Measurements from ENCODE around the gene LRRC4B.
A peak's percentile ranks its signal among the peaks of the same experiment; 100 is the strongest.
"Not testable (repeated sequence)": the region's sequence is repeated elsewhere in the genome, so short reads cannot be mapped to it uniquely, and the experiment has no call there.

The LRRC4B gene

GRCh38 chr19:50528052-50528451, 40.2 kb downstream of the LRRC4B start:
- H3K4me3 Mint-ChIP-seq; H3K27ac Mint-ChIP-seq; H3K4me1 Mint-ChIP-seq; H3K36me3 Mint-ChIP-seq; H3K9me3 Mint-ChIP-seq; DNase-seq (ENCODE audit: low spot score in 2 of 2); ATAC-seq: not testable (repeated sequence)

GRCh38 chr19:50522881-50523280, 45.4 kb downstream of the LRRC4B start:
- ATAC-seq (no peak), DNase-seq (ENCODE audit: low spot score in 2 of 2) (no peak)
- no peaks in the 10 kb centered on the region for H3K9me3 Mint-ChIP-seq
- H3K4me3 Mint-ChIP-seq, result no peak overlapping the region
- no peaks in the 10 kb centered on the region for H3K4me1 Mint-ChIP-seq
- H3K36me3 Mint-ChIP-seq, result no peaks in the 10 kb centered on the region
- H3K27ac Mint-ChIP-seq, result no peak overlapping the region

- no peaks in the 10 kb centered on the region for H3K36me3 Mint-ChIP-seq
- DNase-seq (ENCODE audit: low spot score in 2 of 2) (no peak), ATAC-seq (no peak)
- H3K9me3 Mint-ChIP-seq, result no peaks in the 10 kb centered on the region
- no peak overlapping the region for H3K4me3 Mint-ChIP-seq
- H3K4me1 Mint-ChIP-seq, result no peaks in the 10 kb centered on the region
- H3K27ac Mint-ChIP-seq, result no peak overlapping the region
Measured at GRCh38 chr19:50520822-50521465, 47.3 kb downstream of the LRRC4B start.

- DNase-seq (ENCODE audit: low spot score in 2 of 2), result no peak
- Mint-ChIP-seq H3K27ac (no peak overlapping the region), H3K9me3 (no peaks in the 10 kb centered on the region), H3K4me1 (no peaks in the 10 kb centered on the region), H3K4me3 (no peak overlapping the region), H3K36me3 (peaks cover 5% of the 10 kb centered on the region)
- no peak for ATAC-seq
Measured at GRCh38 chr19:50519006-50519575, 49.1 kb downstream of the LRRC4B start.

GRCh38 chr19:50518091-50519005, 49.9 kb downstream of the LRRC4B start:
- peaks cover 8% of the 10 kb centered on the region for H3K36me3 Mint-ChIP-seq
- no peak overlapping the region for H3K27ac Mint-ChIP-seq
- ATAC-seq (no peak), DNase-seq (ENCODE audit: low spot score in 2 of 2) (no peak)
- H3K9me3 Mint-ChIP-seq, result no peaks in the 10 kb centered on the region
- H3K4me1 Mint-ChIP-seq, result peaks cover under 1% of the 10 kb centered on the region
- no peak overlapping the region for H3K4me3 Mint-ChIP-seq

- ATAC-seq (no peak), DNase-seq (ENCODE audit: low spot score in 2 of 2) (no peak)
- Mint-ChIP-seq H3K27ac (no peak overlapping the region), H3K4me3 (no peak overlapping the region), H3K9me3 (no peaks in the 10 kb centered on the region), H3K36me3 (peaks cover 14% of the 10 kb centered on the region), H3K4me1 (peaks cover 5% of the 10 kb centered on the region)
Measured at GRCh38 chr19:50517704-50518075, 50.5 kb downstream of the LRRC4B start.

- H3K4me3 Mint-ChIP-seq, result no peak overlapping the region
- DNase-seq (ENCODE audit: low spot score in 2 of 2) (no peak), ATAC-seq (no peak)
- peaks cover 5% of the 10 kb centered on the region for H3K4me1 Mint-ChIP-seq
- no peaks in the 10 kb centered on the region for H3K9me3 Mint-ChIP-seq
- no peak overlapping the region for H3K27ac Mint-ChIP-seq
- peaks cover 15% of the 10 kb centered on the region for H3K36me3 Mint-ChIP-seq
Measured at GRCh38 chr19:50516964-50517703, 51.1 kb downstream of the LRRC4B start.

GRCh38 chr19:50516456-50516855, 51.8 kb downstream of the LRRC4B start:
- peaks cover 11% of the 10 kb centered on the region for H3K4me1 Mint-ChIP-seq
- H3K4me3 Mint-ChIP-seq, result no peak overlapping the region
- DNase-seq (ENCODE audit: low spot score in 2 of 2) (no peak), ATAC-seq (no peak)
- H3K9me3 Mint-ChIP-seq, result no peaks in the 10 kb centered on the region
- no peak overlapping the region for H3K27ac Mint-ChIP-seq
- peaks cover 20% of the 10 kb centered on the region for H3K36me3 Mint-ChIP-seq

- Mint-ChIP-seq H3K9me3 (no peaks in the 10 kb centered on the region), H3K4me1 (peaks cover 23% of the 10 kb centered on the region), H3K4me3 (no peak overlapping the region), H3K36me3 (peaks cover 32% of the 10 kb centered on the region), H3K27ac (no peak overlapping the region)
- DNase-seq (ENCODE audit: low spot score in 2 of 2) (no peak), ATAC-seq (no peak)
Measured at GRCh38 chr19:50515168-50515561, 53.1 kb downstream of the LRRC4B start.

GRCh38 chr19:50514346-50515167, 53.7 kb downstream of the LRRC4B start:
- peak overlapping the region; percentile 43 for H3K27ac Mint-ChIP-seq
- H3K36me3 Mint-ChIP-seq, result peaks cover 32% of the 10 kb centered on the region
- DNase-seq (ENCODE audit: low spot score in 2 of 2) (no peak), ATAC-seq (no peak)
- no peak overlapping the region for H3K4me3 Mint-ChIP-seq
- H3K9me3 Mint-ChIP-seq, result no peaks in the 10 kb centered on the region
- peaks cover 23% of the 10 kb centered on the region for H3K4me1 Mint-ChIP-seq

GRCh38 chr19:50513746-50514345, 54.4 kb downstream of the LRRC4B start, which contains the start of gene ASPDH:
Gene ASPDH (minus strand): TSS chr19:50513913. CDS start chr19:50513823, 90 bp downstream.
- Mint-ChIP-seq H3K4me1 (peaks cover 30% of the 10 kb centered on the region), H3K4me3 (no peak within 1 kb of the TSS), H3K27ac (peak within 1 kb of the TSS; percentile 45), H3K9me3 (no peaks in the 10 kb centered on the region), H3K36me3 (peaks cover 39% of the 10 kb centered on the region)
- ATAC-seq (no peak), DNase-seq (ENCODE audit: low spot score in 2 of 2) (no peak)

- no peaks in the 10 kb centered on the region for H3K9me3 Mint-ChIP-seq
- H3K36me3 Mint-ChIP-seq, result peaks cover 46% of the 10 kb centered on the region
- H3K27ac Mint-ChIP-seq, result peak overlapping the region; percentile 45
- peaks cover 37% of the 10 kb centered on the region for H3K4me1 Mint-ChIP-seq
- H3K4me3 Mint-ChIP-seq, result no peak overlapping the region
- no peak for ATAC-seq
- DNase-seq (ENCODE audit: low spot score in 2 of 2), result no peak
Measured at GRCh38 chr19:50512999-50513745, 55.1 kb downstream of the LRRC4B start.

- Mint-ChIP-seq H3K4me1 (peaks cover 41% of the 10 kb centered on the region), H3K36me3 (peaks cover 52% of the 10 kb centered on the region), H3K4me3 (peak overlapping the region; percentile 83), H3K27ac (peak overlapping the region; percentile 96), H3K9me3 (no peaks in the 10 kb centered on the region)
- DNase-seq (ENCODE audit: low spot score in 2 of 2), result no peak
- no peak for ATAC-seq
Measured at GRCh38 chr19:50512112-50512998, 55.9 kb downstream of the LRRC4B start.
